Caco-2 (cell line): Measurements from ENCODE around the gene TNNT2. TPM values are rescaled to one million over a fixed set of nuclear protein-coding genes. Genes with fewer than 3 reads are reported as not detected.

Source experiments
- BruUV-seq: library from RNA; stranded (reverse); fragments of 400-500 nt; replicated peaks from 2 replicates; lab custom pipeline; 2021; lab: Mats Ljungman, UMichigan
- CTCF ChIA-PET: fragments of 300-600 bp; sonication (Branson Sonifier 250); formaldehyde crosslinking; loops from one replicate; lab custom pipeline; 2022; ENCODE audit warnings: antibody characterized with exemption; lab: Charles Lee
- POLR2A ChIA-PET: fragments of 300-600 bp; sonication (Branson Sonifier 250); formaldehyde crosslinking; loops from one replicate; lab custom pipeline; 2022; ENCODE audit warnings: antibody characterized with exemption; lab: Charles Lee
- DNase-seq, 2 experiments: peaks; one replicate each; pipeline versions ENCODE4 v3.0.0 to v3.0.0-alpha.2; 2020 to 2022
- H3K27me3 ChIP-seq: replicated peaks from 2 replicates; pipeline ENCODE4 v1.6.0; 2011; ENCODE audit warnings: low read length; ENCODE audit not compliant: control insufficient read depth, insufficient read depth
- H3K36me3 ChIP-seq: 2 replicates; pipeline ENCODE4 v1.5.1; 2011; ENCODE audit warnings: low read length; ENCODE audit not compliant: control insufficient read depth, insufficient read depth
- H3K4me1 ChIP-seq: fragments of 250-450 bp; sonication (Bioruptor Pico); 2 replicates; pipeline ENCODE4 v1.5.1; 2020; ENCODE audit warnings: mild to moderate bottlenecking
- H3K4me3 ChIP-seq: 2 replicates; pipeline ENCODE4 v1.5.1; 2011; ENCODE audit warnings: low read depth, mild to moderate bottlenecking, control low read depth, low read length
- H3K9me3 ChIP-seq: fragments of 250-450 bp; sonication (Bioruptor Pico); 2 replicates; pipeline ENCODE4 v1.5.1; 2020; ENCODE audit warnings: mild to moderate bottlenecking, moderate library complexity
- H3K27ac Mint-ChIP-seq: one replicate; pipeline ENCODE4 v1.8.0; 2022; ENCODE audit warnings: mixed read lengths; ENCODE audit not compliant: unreplicated experiment
- H3K27me3 Mint-ChIP-seq: one replicate; pipeline ENCODE4 v1.8.0; 2022; ENCODE audit warnings: mixed read lengths; ENCODE audit not compliant: insufficient read depth, unreplicated experiment
- H3K36me3 Mint-ChIP-seq: one replicate; pipeline ENCODE4 v1.8.0; 2022; ENCODE audit warnings: mild to moderate bottlenecking, mixed read lengths; ENCODE audit not compliant: insufficient read depth, unreplicated experiment
- H3K4me1 Mint-ChIP-seq: one replicate; pipeline ENCODE4 v1.8.0; 2022; ENCODE audit warnings: low read depth, mixed read lengths; ENCODE audit not compliant: unreplicated experiment
- H3K4me3 Mint-ChIP-seq: one replicate; pipeline ENCODE4 v1.8.0; 2022; ENCODE audit warnings: mild to moderate bottlenecking, moderate library complexity, mixed read lengths; ENCODE audit not compliant: unreplicated experiment
- H3K9me3 Mint-ChIP-seq: one replicate; pipeline ENCODE4 v1.8.0; 2022; ENCODE audit warnings: mixed read lengths; ENCODE audit not compliant: unreplicated experiment
- CTCF ChIP-seq, 2 experiments: fragments of 200-600 bp in 1 of 2; IDR thresholded peaks; 1 replicate in 1 of 2; 2 replicates in 1 of 2; pipeline versions ENCODE4 v1.5.1 to v1.8.0; 2011 to 2022; ENCODE audit warnings: antibody characterized with exemption in 1 of 2, control low read depth in 1 of 2, inconsistent platforms in 1 of 2, low read depth in 1 of 2, low read length in 1 of 2, mild to moderate bottlenecking in 1 of 2, moderate library complexity in 1 of 2; ENCODE audit not compliant: insufficient read depth in 1 of 2, severe bottlenecking in 1 of 2, unreplicated experiment in 1 of 2
- intact Hi-C: fragments of 100-400 bp; cut with micrococcal nuclease; formaldehyde crosslinking; loops from one replicate; pipeline ENCODE4 v1.10.0; 2022; ENCODE audit not compliant: unreplicated experiment
- total RNA-seq: library from RNA; stranded (reverse); gene quantifications from 2 replicates; pipeline ENCODE4 v1.2.3, GENCODE V29; 2022

TNNT2 gene
- total RNA-seq, 1 experiment from 2014 or later: 7.3 TPM

- DNase-seq: no peak
- no peak overlapping the region for H3K4me3 ChIP-seq
- no peak overlapping the region for H3K27ac Mint-ChIP-seq
- H3K27me3 ChIP-seq: no peaks in the 10 kb centered on the region; the same call in 1 of the 2 replicates
- BruUV-seq: no TSS peak
- H3K4me1 ChIP-seq: no peaks in the 10 kb centered on the region
- peaks cover 15% of the 10 kb centered on the region for H3K27me3 Mint-ChIP-seq
- intact Hi-C loops: loop anchor here (5.0 kb wide), 1 partner anchor 63 kb away; no protein-coding TSS in a partner anchor
- POLR2A ChIA-PET: no interaction called here
- peaks cover 7% of the 10 kb centered on the region for H3K9me3 Mint-ChIP-seq
- H3K4me1 Mint-ChIP-seq: no peaks in the 10 kb centered on the region
- no peaks in the 10 kb centered on the region for H3K36me3 ChIP-seq
- H3K9me3 ChIP-seq: peaks cover 11% of the 10 kb centered on the region
- no peak overlapping the region for H3K4me3 Mint-ChIP-seq
- H3K36me3 Mint-ChIP-seq: no peaks in the 10 kb centered on the region
- no peak for TF ChIP-seq CTCF (IDR thresholded peaks at IDR 0.05; ENCODE audit: insufficient read depth in 1 of 2, low read depth in 1 of 2, low read length in 1 of 2, severe bottlenecking in 1 of 2, unreplicated experiment in 1 of 2)
- CTCF ChIA-PET: interaction anchor here (1.5 kb wide), 1 partner anchor 16 kb away, joined by 4 read pairs; no protein-coding TSS in a partner anchor
Measured at GRCh38 chr1:201344206-201345080, 33.0 kb downstream of the TNNT2 start.

- Histone ChIP-seq H3K4me1 (no peaks in the 10 kb centered on the region), H3K36me3 (no peaks in the 10 kb centered on the region), H3K27me3 (no peaks in the 10 kb centered on the region; the same call in 1 of the 2 replicates), H3K4me3 (no peak overlapping the region), H3K9me3 (peaks cover 11% of the 10 kb centered on the region)
- TF ChIP-seq CTCF (IDR thresholded peaks at IDR 0.05; ENCODE audit: insufficient read depth in 1 of 2, low read depth in 1 of 2, low read length in 1 of 2, severe bottlenecking in 1 of 2, unreplicated experiment in 1 of 2): no peak
- DNase-seq: no peak
- H3K27me3 Mint-ChIP-seq: peaks cover 21% of the 10 kb centered on the region
- intact Hi-C loops: no loop called here
- no peaks in the 10 kb centered on the region for H3K36me3 Mint-ChIP-seq
- CTCF ChIA-PET: no interaction called here
- H3K4me1 Mint-ChIP-seq: no peaks in the 10 kb centered on the region
- POLR2A ChIA-PET: no interaction called here
- BruUV-seq: no TSS peak
- no peak overlapping the region for H3K4me3 Mint-ChIP-seq
- H3K27ac Mint-ChIP-seq: no peak overlapping the region
- peaks cover 7% of the 10 kb centered on the region for H3K9me3 Mint-ChIP-seq
Measured at GRCh38 chr1:201341377-201341776, 36.1 kb downstream of the TNNT2 start.

GRCh38 chr1:201336711-201337450 is 40.6 kb downstream of the TNNT2 start:
- no peak for DNase-seq
- CTCF ChIA-PET: interaction anchor here (0.6 kb wide), 1 partner anchor 11 kb away, joined by 3 read pairs; no protein-coding TSS in a partner anchor
- H3K4me1 ChIP-seq: no peaks in the 10 kb centered on the region
- H3K27me3 Mint-ChIP-seq: peaks cover 19% of the 10 kb centered on the region
- BruUV-seq: no TSS peak
- H3K27me3 ChIP-seq: no peaks in the 10 kb centered on the region
- H3K9me3 ChIP-seq: peaks cover 10% of the 10 kb centered on the region
- H3K9me3 Mint-ChIP-seq: peaks cover 7% of the 10 kb centered on the region
- no peak overlapping the region for H3K27ac Mint-ChIP-seq
- no peaks in the 10 kb centered on the region for H3K4me1 Mint-ChIP-seq
- intact Hi-C loops: no loop called here
- H3K36me3 Mint-ChIP-seq: no peaks in the 10 kb centered on the region
- no peak overlapping the region for H3K4me3 ChIP-seq
- no peak overlapping the region for H3K4me3 Mint-ChIP-seq
- no peaks in the 10 kb centered on the region for H3K36me3 ChIP-seq
- POLR2A ChIA-PET: no interaction called here
- TF ChIP-seq CTCF (IDR thresholded peaks at IDR 0.05; ENCODE audit: insufficient read depth in 1 of 2, low read depth in 1 of 2, low read length in 1 of 2, severe bottlenecking in 1 of 2, unreplicated experiment in 1 of 2): no peak
